DND-41 (cell line): ENCODE measurements around the gene DAB1.

Source experiments
- ATAC-seq: fragments of 200-7000 bp; cut with Tn5 transposase; 3 replicates; pipeline ENCODE4 v1.9.1; 2021; ENCODE audit warnings: low read depth; ENCODE audit not compliant: insufficient read depth
- DNase-seq: peaks from one replicate; pipeline ENCODE4 v3.0.0-alpha.2; 2020
- H2AFZ ChIP-seq: 2 replicates; pipeline ENCODE4 v1.6.0; 2012; ENCODE audit warnings: low read depth, low read length
- H3K27ac ChIP-seq: 2 replicates; pipeline ENCODE4 v1.5.1; 2012; ENCODE audit warnings: low read length, inconsistent platforms
- H3K27me3 ChIP-seq: fragments of 200-600 bp; sonication (generic); 2 replicates; pipeline ENCODE4 v1.6.0; 2012; ENCODE audit warnings: low read length, mild to moderate bottlenecking, inconsistent platforms; ENCODE audit not compliant: insufficient read depth, poor library complexity
- H3K36me3 ChIP-seq: 2 replicates; pipeline ENCODE4 v1.5.1; 2012; ENCODE audit warnings: low read length, inconsistent platforms; ENCODE audit not compliant: insufficient read depth
- H3K4me1 ChIP-seq: 2 replicates; pipeline ENCODE4 v1.5.1; 2012; ENCODE audit warnings: mild to moderate bottlenecking, low read length; ENCODE audit not compliant: insufficient read depth
- H3K4me2 ChIP-seq: 2 replicates; pipeline ENCODE4 v1.6.0; 2012; ENCODE audit warnings: mild to moderate bottlenecking, moderate library complexity, low read length, inconsistent platforms; ENCODE audit not compliant: insufficient read depth
- H3K4me3 ChIP-seq, 2 experiments: fragments of 200-600 bp in 1 of 2; shearing (Covaris generic) in 1 of 2; 2 replicates each; pipeline ENCODE4 v1.5.1; 2012 to 2016; ENCODE audit warnings: inconsistent platforms in 2 of 2, low read length in 2 of 2, mild to moderate bottlenecking in 2 of 2, low read depth in 1 of 2, moderate library complexity in 1 of 2
- H3K79me2 ChIP-seq: 2 replicates; pipeline ENCODE4 v1.6.0; 2012; ENCODE audit warnings: low read length, inconsistent platforms; ENCODE audit not compliant: insufficient read depth
- H3K9ac ChIP-seq: 2 replicates; pipeline ENCODE4 v1.6.0; 2012; ENCODE audit warnings: low read depth, mild to moderate bottlenecking, inconsistent platforms, low read length, moderate library complexity
- H3K9me3 ChIP-seq: 2 replicates; pipeline ENCODE4 v1.5.1; 2012; ENCODE audit warnings: low read length, moderate library complexity, mild to moderate bottlenecking, inconsistent platforms; ENCODE audit not compliant: insufficient read depth, severe bottlenecking
- H4K20me1 ChIP-seq: 2 replicates; pipeline ENCODE4 v1.6.0; 2012; ENCODE audit warnings: low read length; ENCODE audit not compliant: insufficient read depth
- CTCF ChIP-seq: IDR thresholded peaks from 2 replicates; pipeline ENCODE4 v1.5.1; 2012; ENCODE audit warnings: borderline replicate concordance, low read length, moderate library complexity, mild to moderate bottlenecking; ENCODE audit not compliant: poor library complexity, severe bottlenecking; ENCODE audit errors: extremely low read depth
- EZH2 ChIP-seq: IDR thresholded peaks from 3 replicates; pipeline ENCODE4 v1.6.1; 2012; ENCODE audit warnings: borderline replicate concordance, low read depth, mild to moderate bottlenecking, moderate library complexity, low read length, inconsistent platforms; ENCODE audit not compliant: severe bottlenecking

The DAB1 gene

GRCh38 chr1:57248830-57249229 lies 175.0 kb downstream of the DAB1 start:
- no peaks in the 10 kb centered on the region for H3K27me3 ChIP-seq
- no peak overlapping the region for H3K9ac ChIP-seq
- no peak overlapping the region for H3K4me3 ChIP-seq
- TF ChIP-seq CTCF (no peak), EZH2 (no peak)
- H3K4me1 ChIP-seq: no peaks in the 10 kb centered on the region
- no peaks in the 10 kb centered on the region for H4K20me1 ChIP-seq
- ATAC-seq (no peak), DNase-seq (no peak)
- no peaks in the 10 kb centered on the region for H3K79me2 ChIP-seq
- H3K4me2 ChIP-seq: no peak overlapping the region
- peaks cover 7% of the 10 kb centered on the region for H3K9me3 ChIP-seq
- H3K36me3 ChIP-seq: no peaks in the 10 kb centered on the region
- no peak overlapping the region for H2AFZ ChIP-seq
- H3K27ac ChIP-seq: no peak overlapping the region

- no peak overlapping the region for H3K4me2 ChIP-seq
- no peak overlapping the region for H3K9ac ChIP-seq
- no peak for DNase-seq
- no peak overlapping the region for H3K27ac ChIP-seq
- H3K4me3 ChIP-seq: no peak overlapping the region
- H3K36me3 ChIP-seq: no peaks in the 10 kb centered on the region
- H3K79me2 ChIP-seq: no peaks in the 10 kb centered on the region
- TF ChIP-seq CTCF (no peak), EZH2 (no peak)
- no peak for ATAC-seq
- H3K9me3 ChIP-seq: no peaks in the 10 kb centered on the region
- no peaks in the 10 kb centered on the region for H3K27me3 ChIP-seq
- H2AFZ ChIP-seq: no peak overlapping the region
- no peaks in the 10 kb centered on the region for H4K20me1 ChIP-seq
- H3K4me1 ChIP-seq: no peaks in the 10 kb centered on the region
Observed at GRCh38 chr1:57238233-57238781, 185.6 kb downstream of the DAB1 start.

GRCh38 chr1:57235730-57236510 lies 187.9 kb downstream of the DAB1 start:
- Histone ChIP-seq H3K4me1 (no peaks in the 10 kb centered on the region), H3K27ac (no peak overlapping the region), H3K79me2 (no peaks in the 10 kb centered on the region), H3K9me3 (no peaks in the 10 kb centered on the region), H3K4me2 (no peak overlapping the region), H2AFZ (no peak overlapping the region), H3K4me3 (no peak overlapping the region), H4K20me1 (no peaks in the 10 kb centered on the region), H3K27me3 (no peaks in the 10 kb centered on the region), H3K36me3 (no peaks in the 10 kb centered on the region), H3K9ac (no peak overlapping the region)
- no peak for TF ChIP-seq EZH2
- TF ChIP-seq CTCF: no peak
- no peak for ATAC-seq
- no peak for DNase-seq
